HCT116 (cell line): ENCODE data around the gene C4orf50. TPM values are rescaled to one million over a fixed set of nuclear protein-coding genes. Genes with fewer than 3 reads are reported as not detected.

Source experiments
- ATAC-seq: fragments of 200-7000 bp; cut with Tn5 transposase; 2 replicates; pipeline ENCODE4 v1.9.1; 2020; ENCODE audit warnings: mild to moderate bottlenecking, moderate library complexity
- BruUV-seq: library from RNA; stranded (reverse); fragments of 400-500 nt; replicated peaks from 2 replicates; lab custom pipeline; 2021; lab: Mats Ljungman, UMichigan
- CTCF ChIA-PET: fragments of 300-600 bp; sonication (Branson Sonifier 250); formaldehyde crosslinking; loops from one replicate; lab custom pipeline; 2021; ENCODE audit warnings: antibody characterized with exemption; lab: Charles Lee
- POLR2A ChIA-PET: fragments of 300-600, 350-600 bp; sonication (Branson Sonifier 250); formaldehyde crosslinking; loops from one replicate; lab custom pipeline; 2021; ENCODE audit warnings: antibody characterized with exemption; lab: Charles Lee
- RAD21 ChIA-PET, 2 experiments: fragments of 300-600 bp; sonication (Branson Sonifier 250); formaldehyde crosslinking; loops; one replicate each; lab custom pipeline; 2023; ENCODE audit warnings: low total read pairs in 2 of 2; ENCODE audit not compliant: uncharacterized antibody in 2 of 2, unreplicated experiment in 2 of 2, low non-redundant PET in 1 of 2; lab: Charles Lee
- DNase-seq: peaks from one replicate; pipeline ENCODE4 v3.0.0-alpha.2; 2010; ENCODE audit warnings: low read depth, low spot score
- H2AFZ ChIP-seq: fragments of 200-600 bp; shearing (Covaris generic), sonication (generic); 2 replicates; pipeline ENCODE4 v1.6.1; 2017; ENCODE audit warnings: low read depth, mixed run types, mixed read lengths, antibody characterized with exemption, low read length; ENCODE audit not compliant: poor library complexity, severe bottlenecking
- H3K27ac ChIP-seq: 2 replicates; pipeline ENCODE4 v1.5.1; 2012; ENCODE audit warnings: low read depth, low read length
- H3K27me3 ChIP-seq: fragments of 200-600 bp; sonication (generic); 2 replicates; pipeline ENCODE4 v1.6.1; 2016; ENCODE audit warnings: mixed run types, low read length, mixed read lengths; ENCODE audit not compliant: insufficient read depth
- H3K36me3 ChIP-seq, 2 experiments: fragments of 200-500 bp in 1 of 2; fragments of 200-600 bp in 1 of 2; sonication (Bioruptor generic) in 1 of 2; sonication (generic) in 1 of 2; 2 replicates each; pipeline versions ENCODE4 v1.5.1 to v1.6.1; 2014 to 2016; ENCODE audit warnings: low read length in 2 of 2, inconsistent platforms in 1 of 2, mixed read lengths in 1 of 2, mixed run types in 1 of 2; ENCODE audit not compliant: insufficient read depth in 2 of 2, control insufficient read depth in 1 of 2
- H3K4me1 ChIP-seq, 2 experiments: fragments of 200-600 bp in 1 of 2; sonication (generic) in 1 of 2; 2 replicates each; pipeline versions ENCODE4 v1.5.1 to v1.6.1; 2012 to 2017; ENCODE audit warnings: low read length in 2 of 2, inconsistent platforms in 1 of 2, mild to moderate bottlenecking in 1 of 2, mixed read lengths in 1 of 2, mixed run types in 1 of 2, moderate library complexity in 1 of 2; ENCODE audit not compliant: insufficient read depth in 2 of 2, control insufficient read depth in 1 of 2
- H3K4me2 ChIP-seq: fragments of 200-600 bp; sonication (generic); 2 replicates; pipeline ENCODE4 v1.6.1; 2017; ENCODE audit warnings: mixed run types, low read length, mixed read lengths
- H3K4me3 ChIP-seq, 2 experiments: fragments of 200-600 bp in 1 of 2; sonication (generic) in 1 of 2; replicated peaks in 1 of 2; 2 replicates each; pipeline ENCODE4 v1.5.1; 2011 to 2016; ENCODE audit warnings: low read length in 2 of 2, control low read depth in 1 of 2, low read depth in 1 of 2, mild to moderate bottlenecking in 1 of 2, mixed read lengths in 1 of 2, mixed run types in 1 of 2
- H3K79me2 ChIP-seq: fragments of 200-600 bp; sonication (generic); 2 replicates; pipeline ENCODE4 v1.6.1; 2017; ENCODE audit warnings: mild to moderate bottlenecking, mixed run types, low read length, moderate library complexity, mixed read lengths; ENCODE audit not compliant: insufficient read depth
- H3K9ac ChIP-seq: fragments of 200-600 bp; sonication (generic); 2 replicates; pipeline ENCODE4 v1.6.1; 2016; ENCODE audit warnings: low read length, mixed read lengths
- H3K9me2 ChIP-seq: fragments of 200-600 bp; sonication (generic), shearing (Covaris generic); 2 replicates; pipeline ENCODE4 v1.6.1; 2017; ENCODE audit warnings: mixed run types, mild to moderate bottlenecking, moderate library complexity; ENCODE audit not compliant: insufficient read depth
- H3K9me3 ChIP-seq, 2 experiments: fragments of 200-500 bp in 1 of 2; fragments of 200-600 bp in 1 of 2; sonication (Bioruptor generic) in 1 of 2; sonication (generic) in 1 of 2; 2 replicates each; pipeline ENCODE4 v1.6.1; 2014 to 2017; ENCODE audit warnings: low read length in 2 of 2, mixed read lengths in 2 of 2, inconsistent platforms in 1 of 2, low read depth in 1 of 2, mild to moderate bottlenecking in 1 of 2, mixed run types in 1 of 2, moderate library complexity in 1 of 2; ENCODE audit not compliant: control insufficient read depth in 1 of 2, insufficient read depth in 1 of 2
- H4K20me1 ChIP-seq: fragments of 200-600 bp; sonication (generic), shearing (Covaris generic); 2 replicates; pipeline ENCODE4 v1.6.1; 2017; ENCODE audit warnings: mixed run types, mild to moderate bottlenecking, moderate library complexity; ENCODE audit not compliant: insufficient read depth
- EGR1 ChIP-seq: IDR thresholded peaks from 2 replicates; pipeline ENCODE4 v1.6.1; 2012; ENCODE audit warnings: low read depth
- ELF1 ChIP-seq: IDR thresholded peaks from 2 replicates; pipeline ENCODE4 v1.6.1; 2012; ENCODE audit warnings: low read depth, borderline replicate concordance
- EZH2 ChIP-seq: fragments of 200-600 bp; sonication (generic); IDR thresholded peaks from 2 replicates; pipeline ENCODE4 v1.6.1; 2017; ENCODE audit warnings: antibody characterized with exemption, mixed run types
- EZH2phosphoT487 ChIP-seq: fragments of 200-600 bp; IDR thresholded peaks from 2 replicates; pipeline ENCODE4 v1.6.1; 2018; ENCODE audit warnings: antibody characterized with exemption, borderline replicate concordance
- FOSL1 ChIP-seq: IDR thresholded peaks from 2 replicates; pipeline ENCODE4 v1.6.1; 2012; ENCODE audit warnings: low read depth
- JUND ChIP-seq: IDR thresholded peaks from 2 replicates; pipeline ENCODE4 v1.6.1; 2012
- SIN3A ChIP-seq: IDR thresholded peaks from 2 replicates; pipeline ENCODE4 v1.6.1; 2012; ENCODE audit warnings: low read depth
- SRF ChIP-seq: IDR thresholded peaks from 2 replicates; pipeline ENCODE4 v1.6.1; 2012; ENCODE audit warnings: low read depth
- YY1 ChIP-seq: IDR thresholded peaks from 2 replicates; pipeline ENCODE4 v1.6.1; 2011; ENCODE audit warnings: low read length, low read depth, moderate library complexity, mild to moderate bottlenecking; ENCODE audit not compliant: insufficient replicate concordance; ENCODE audit errors: extremely low read depth
- intact Hi-C: fragments of 100-400 bp; cut with micrococcal nuclease; formaldehyde crosslinking; loops from 2 replicates; pipeline ENCODE4 v1.10.0; 2022
- total RNA-seq: library from RNA; stranded (reverse); gene quantifications from one replicate; pipeline ENCODE4 v1.2.1, GENCODE V29; 2021; ENCODE audit not compliant: unreplicated experiment
- TF ChIP-seq, protein P1 (sequence below), 3 experiments: fragments of 200-600 bp in 1 of 3; sonication (generic) in 1 of 3; IDR thresholded peaks in 2 of 3; conservative IDR thresholded peaks in 1 of 3; 2 replicates each; pipeline ENCODE4 v1.5.1; 2012 to 2017; ENCODE audit warnings: low read depth in 2 of 3, low read length in 2 of 3, antibody characterized with exemption in 1 of 3, borderline replicate concordance in 1 of 3, control low read depth in 1 of 3, mild to moderate bottlenecking in 1 of 3, mixed read lengths in 1 of 3, mixed run types in 1 of 3, moderate library complexity in 1 of 3; ENCODE audit not compliant: insufficient read depth in 1 of 3
- TF ChIP-seq, protein P2 (sequence below): IDR thresholded peaks from 2 replicates; pipeline ENCODE4 v1.6.1; 2012
- TF ChIP-seq, protein P3 (sequence below): IDR thresholded peaks from 2 replicates; pipeline ENCODE4 v1.6.1; 2011; ENCODE audit warnings: mild to moderate bottlenecking, low read length, moderate library complexity; ENCODE audit not compliant: insufficient replicate concordance; ENCODE audit errors: extremely low read depth
- TF ChIP-seq, protein P4 (sequence below): IDR thresholded peaks from 2 replicates; pipeline ENCODE4 v1.6.1; 2012

Gene C4orf50
- total RNA-seq, 1 experiment from 2014 or later = not detected

DNA sequence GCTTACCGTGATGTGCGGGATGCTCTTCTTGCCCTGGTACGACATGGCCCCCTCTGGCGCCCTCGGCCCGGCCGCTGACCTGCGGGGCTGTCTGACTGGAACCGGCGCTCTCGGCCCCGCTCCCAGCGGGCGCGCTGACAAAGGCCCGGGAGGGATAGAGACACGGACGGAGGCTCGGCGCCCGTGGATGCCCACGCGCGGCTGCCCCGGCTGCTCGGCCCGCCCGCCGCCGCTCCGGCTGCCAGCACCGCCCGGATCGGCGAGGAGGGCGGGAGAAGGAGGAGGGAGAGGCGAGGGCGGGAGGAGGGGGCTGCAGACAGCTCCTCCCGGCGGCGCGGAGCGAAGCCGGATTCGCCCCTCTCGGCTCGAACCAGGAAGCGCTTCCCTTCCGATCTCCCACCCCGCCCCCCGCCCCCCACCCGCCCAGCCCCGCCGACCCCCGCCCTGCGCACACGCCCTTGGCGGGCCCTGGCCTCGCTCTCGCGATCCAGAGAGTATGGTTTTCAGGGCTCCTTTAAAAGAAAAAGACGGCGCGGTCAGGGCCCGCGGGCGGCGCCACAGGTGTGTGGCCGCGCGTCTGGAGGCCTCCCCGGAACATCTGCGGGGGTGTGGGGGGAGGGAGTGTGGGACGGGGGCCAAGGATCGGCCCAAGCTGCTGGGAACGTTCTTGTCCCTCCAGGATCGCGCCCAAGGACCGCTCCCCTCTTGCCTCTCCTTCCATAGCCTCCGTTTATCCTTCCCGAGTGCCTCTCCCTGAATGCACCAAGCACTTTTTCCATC, 129.8 kb downstream of the C4orf50 start:
- Histone ChIP-seq H3K36me3 (no peaks in the 10 kb centered on the region), H3K27me3 (peaks cover 12% of the 10 kb centered on the region; the same call in 1 of the 2 replicates), H3K4me1 (no peaks in the 10 kb centered on the region), H3K9ac (no peak overlapping the region), H3K27ac (no peak overlapping the region), H3K9me2 (no peaks in the 10 kb centered on the region), H3K4me2 (no peak overlapping the region), H4K20me1 (no peaks in the 10 kb centered on the region), H2AFZ (no peak overlapping the region), H3K9me3 (no peaks in the 10 kb centered on the region), H3K4me3 (no peak overlapping the region), H3K79me2 (no peaks in the 10 kb centered on the region)
- BruUV-seq = no TSS peak
- ChIA-PET RAD21 (no interaction called here), POLR2A (no interaction called here), CTCF (no interaction called here)
- DNase-seq (no peak), ATAC-seq (no peak)
- TF ChIP-seq SRF (no peak), EZH2phosphoT487 (no peak), ELF1 (no peak), EZH2 (no peak), SIN3A (no peak), JUND (no peak), YY1 (no peak), EGR1 (no peak), FOSL1 (no peak)
- TF ChIP-seq, protein P1, sequence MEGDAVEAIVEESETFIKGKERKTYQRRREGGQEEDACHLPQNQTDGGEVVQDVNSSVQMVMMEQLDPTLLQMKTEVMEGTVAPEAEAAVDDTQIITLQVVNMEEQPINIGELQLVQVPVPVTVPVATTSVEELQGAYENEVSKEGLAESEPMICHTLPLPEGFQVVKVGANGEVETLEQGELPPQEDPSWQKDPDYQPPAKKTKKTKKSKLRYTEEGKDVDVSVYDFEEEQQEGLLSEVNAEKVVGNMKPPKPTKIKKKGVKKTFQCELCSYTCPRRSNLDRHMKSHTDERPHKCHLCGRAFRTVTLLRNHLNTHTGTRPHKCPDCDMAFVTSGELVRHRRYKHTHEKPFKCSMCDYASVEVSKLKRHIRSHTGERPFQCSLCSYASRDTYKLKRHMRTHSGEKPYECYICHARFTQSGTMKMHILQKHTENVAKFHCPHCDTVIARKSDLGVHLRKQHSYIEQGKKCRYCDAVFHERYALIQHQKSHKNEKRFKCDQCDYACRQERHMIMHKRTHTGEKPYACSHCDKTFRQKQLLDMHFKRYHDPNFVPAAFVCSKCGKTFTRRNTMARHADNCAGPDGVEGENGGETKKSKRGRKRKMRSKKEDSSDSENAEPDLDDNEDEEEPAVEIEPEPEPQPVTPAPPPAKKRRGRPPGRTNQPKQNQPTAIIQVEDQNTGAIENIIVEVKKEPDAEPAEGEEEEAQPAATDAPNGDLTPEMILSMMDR (IDR thresholded peaks at IDR 0.05 in 2 of 3, conservative IDR thresholded peaks at IDR 0.05 in 1 of 3; ENCODE audit: borderline replicate concordance in 1 of 3, insufficient read depth in 1 of 3, low read depth in 2 of 3, low read length in 2 of 3) = no peak
- TF ChIP-seq, protein P2, sequence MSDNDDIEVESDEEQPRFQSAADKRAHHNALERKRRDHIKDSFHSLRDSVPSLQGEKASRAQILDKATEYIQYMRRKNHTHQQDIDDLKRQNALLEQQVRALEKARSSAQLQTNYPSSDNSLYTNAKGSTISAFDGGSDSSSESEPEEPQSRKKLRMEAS = no peak
- TF ChIP-seq, protein P3, sequence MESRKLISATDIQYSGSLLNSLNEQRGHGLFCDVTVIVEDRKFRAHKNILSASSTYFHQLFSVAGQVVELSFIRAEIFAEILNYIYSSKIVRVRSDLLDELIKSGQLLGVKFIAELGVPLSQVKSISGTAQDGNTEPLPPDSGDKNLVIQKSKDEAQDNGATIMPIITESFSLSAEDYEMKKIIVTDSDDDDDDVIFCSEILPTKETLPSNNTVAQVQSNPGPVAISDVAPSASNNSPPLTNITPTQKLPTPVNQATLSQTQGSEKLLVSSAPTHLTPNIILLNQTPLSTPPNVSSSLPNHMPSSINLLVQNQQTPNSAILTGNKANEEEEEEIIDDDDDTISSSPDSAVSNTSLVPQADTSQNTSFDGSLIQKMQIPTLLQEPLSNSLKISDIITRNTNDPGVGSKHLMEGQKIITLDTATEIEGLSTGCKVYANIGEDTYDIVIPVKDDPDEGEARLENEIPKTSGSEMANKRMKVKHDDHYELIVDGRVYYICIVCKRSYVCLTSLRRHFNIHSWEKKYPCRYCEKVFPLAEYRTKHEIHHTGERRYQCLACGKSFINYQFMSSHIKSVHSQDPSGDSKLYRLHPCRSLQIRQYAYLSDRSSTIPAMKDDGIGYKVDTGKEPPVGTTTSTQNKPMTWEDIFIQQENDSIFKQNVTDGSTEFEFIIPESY = no peak
- TF ChIP-seq, protein P4, sequence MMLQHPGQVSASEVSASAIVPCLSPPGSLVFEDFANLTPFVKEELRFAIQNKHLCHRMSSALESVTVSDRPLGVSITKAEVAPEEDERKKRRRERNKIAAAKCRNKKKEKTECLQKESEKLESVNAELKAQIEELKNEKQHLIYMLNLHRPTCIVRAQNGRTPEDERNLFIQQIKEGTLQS = no peak
- intact Hi-C loops = no loop called here
